Osteoblast (primary cell): ENCODE measurements around the gene CPSF7. TPM values are rescaled to one million over a fixed set of nuclear protein-coding genes. Genes with fewer than 3 reads are reported as not detected.
"Not testable (repeated sequence)": the region's sequence is repeated elsewhere in the genome, so short reads cannot be mapped to it uniquely, and the experiment has no call there.

Experiments used
- DNase-seq: peaks from one replicate; pipeline ENCODE4 v3.0.0; 2011; ENCODE audit warnings: low spot score, mixed read lengths; ENCODE audit not compliant: insufficient read length; ENCODE audit errors: missing footprints
- H2AFZ ChIP-seq: 2 replicates; pipeline ENCODE4 v1.6.0; 2011; ENCODE audit warnings: mild to moderate bottlenecking, low read length
- H3K27ac ChIP-seq: 2 replicates; pipeline ENCODE4 v1.5.1; 2011; ENCODE audit warnings: mild to moderate bottlenecking, low read depth, low read length, moderate library complexity
- H3K27me3 ChIP-seq: 2 replicates; pipeline ENCODE4 v1.6.0; 2012; ENCODE audit warnings: mild to moderate bottlenecking, control low read depth, inconsistent platforms, low read length, moderate library complexity; ENCODE audit not compliant: insufficient read depth
- H3K36me3 ChIP-seq: 2 replicates; pipeline ENCODE4 v1.5.1; 2011; ENCODE audit warnings: mild to moderate bottlenecking, low read length, control low read depth, moderate library complexity; ENCODE audit not compliant: insufficient read depth
- H3K4me1 ChIP-seq: 2 replicates; pipeline ENCODE4 v1.5.1; 2011; ENCODE audit warnings: mild to moderate bottlenecking, low read length, control low read depth, moderate library complexity; ENCODE audit not compliant: insufficient read depth
- H3K4me2 ChIP-seq: 2 replicates; pipeline ENCODE4 v1.6.0; 2011; ENCODE audit warnings: mild to moderate bottlenecking, low read length; ENCODE audit not compliant: insufficient read depth
- H3K4me3 ChIP-seq: fragments of 200-600 bp; sonication (generic); 3 replicates; pipeline ENCODE4 v1.5.1; 2012; ENCODE audit warnings: mild to moderate bottlenecking, low read length, inconsistent platforms; ENCODE audit not compliant: insufficient read depth
- H3K79me2 ChIP-seq: 2 replicates; pipeline ENCODE4 v1.6.0; 2012; ENCODE audit warnings: mild to moderate bottlenecking, low read length, control low read depth, inconsistent platforms; ENCODE audit not compliant: insufficient read depth
- H3K9me3 ChIP-seq: 2 replicates; pipeline ENCODE4 v1.5.1; 2011; ENCODE audit warnings: low read depth, low read length, control low read depth
- H4K20me1 ChIP-seq: 2 replicates; pipeline ENCODE4 v1.6.0; 2012; ENCODE audit warnings: mild to moderate bottlenecking, low read length, control low read depth; ENCODE audit not compliant: insufficient read depth
- CTCF ChIP-seq: IDR thresholded peaks from 2 replicates; pipeline ENCODE4 v1.5.1; 2011; ENCODE audit warnings: mild to moderate bottlenecking, low read depth, low read length, moderate library complexity; ENCODE audit errors: extremely low read depth
- total RNA-seq: library from RNA; depleted of rRNA; stranded (reverse); fragments of >200 nt; gene quantifications from 2 replicates; pipeline ENCODE4 v1.2.3, GENCODE V29; 2012

Gene CPSF7
- total RNA-seq, 1 donor = 29.0 TPM

GRCh38 chr11:61392981-61393595 lies 36.7 kb downstream of the CPSF7 start:
- peaks cover 10% of the 10 kb centered on the region for H3K79me2 ChIP-seq
- peaks cover 24% of the 10 kb centered on the region for H3K36me3 ChIP-seq
- peak overlapping the region; percentile 76 for H3K4me3 ChIP-seq
- H3K4me1 ChIP-seq = peaks cover 16% of the 10 kb centered on the region
- peak overlapping the region; percentile 72 for H3K27ac ChIP-seq
- no peaks in the 10 kb centered on the region for H3K9me3 ChIP-seq
- peak; percentile 39 for TF ChIP-seq CTCF
- H4K20me1 ChIP-seq = no peaks in the 10 kb centered on the region
- H3K27me3 ChIP-seq = no peaks in the 10 kb centered on the region
- peak overlapping the region; percentile 88 for H3K4me2 ChIP-seq
- no peak for DNase-seq
- H2AFZ ChIP-seq = peak overlapping the region; percentile 89

GRCh38 chr11:61390161-61390560 lies 39.6 kb downstream of the CPSF7 start:
- no peaks in the 10 kb centered on the region for H3K9me3 ChIP-seq
- H3K4me2 ChIP-seq = no peak overlapping the region
- peaks cover 16% of the 10 kb centered on the region for H3K4me1 ChIP-seq
- no peaks in the 10 kb centered on the region for H4K20me1 ChIP-seq
- no peak for TF ChIP-seq CTCF
- no peak overlapping the region for H3K27ac ChIP-seq
- H3K36me3 ChIP-seq = peaks cover 13% of the 10 kb centered on the region
- peaks cover 10% of the 10 kb centered on the region for H3K79me2 ChIP-seq
- H3K4me3 ChIP-seq = no peak overlapping the region
- no peak overlapping the region for H2AFZ ChIP-seq
- DNase-seq = no peak
- H3K27me3 ChIP-seq = no peaks in the 10 kb centered on the region

- Histone ChIP-seq H4K20me1 (no peaks in the 10 kb centered on the region), H3K4me2 (no peak overlapping the region), H3K4me1 (peaks cover 3% of the 10 kb centered on the region), H3K36me3 (no peaks in the 10 kb centered on the region), H2AFZ (no peak overlapping the region), H3K79me2 (no peaks in the 10 kb centered on the region), H3K9me3 (no peaks in the 10 kb centered on the region), H3K27me3 (no peaks in the 10 kb centered on the region), H3K4me3 (no peak overlapping the region), H3K27ac (no peak overlapping the region)
- TF ChIP-seq CTCF = peak; percentile 72
- DNase-seq = peak; percentile 53
These were observed 45.2 kb downstream of the CPSF7 start for GRCh38 chr11:61384271-61385242.

GRCh38 chr11:61383859-61384258 lies 45.9 kb downstream of the CPSF7 start:
- H3K79me2 ChIP-seq, H3K27ac ChIP-seq, H4K20me1 ChIP-seq, DNase-seq, H3K4me2 ChIP-seq, H3K36me3 ChIP-seq, H2AFZ ChIP-seq, H3K9me3 ChIP-seq, H3K27me3 ChIP-seq, H3K4me3 ChIP-seq: not testable (repeated sequence)
- peaks cover 10% of the 10 kb centered on the region for H3K4me1 ChIP-seq
